Lower lobe of right lung (tissue), 2 donors: ENCODE results near the gene CDK5RAP3. TPM values are rescaled to one million over a fixed set of nuclear protein-coding genes. Genes with fewer than 3 reads are reported as not detected.

ENCODE experiments used
- ATAC-seq, 2 donors: fragments of 200-7000 bp; cut with Tn5 transposase; one replicate each; pipeline ENCODE4 v1.9.1; 2020 to 2022; ENCODE audit warnings: mild to moderate bottlenecking in 2 of 2, moderate library complexity in 2 of 2
- DNase-seq: peaks from one replicate; pipeline ENCODE4 v3.0.0-alpha.2; 2020
- H3K27ac ChIP-seq: fragments of 200-600 bp; one replicate; pipeline ENCODE4 v1.8.0; 2022
- H3K27me3 ChIP-seq: fragments of 200-600 bp; one replicate; pipeline ENCODE4 v1.8.0; 2022; ENCODE audit warnings: low read depth
- H3K36me3 ChIP-seq: fragments of 200-600 bp; one replicate; pipeline ENCODE4 v1.8.0; 2022; ENCODE audit warnings: mild to moderate bottlenecking
- H3K4me1 ChIP-seq: fragments of 200-600 bp; one replicate; pipeline ENCODE4 v1.8.0; 2022
- H3K4me3 ChIP-seq: fragments of 200-600 bp; one replicate; pipeline ENCODE4 v1.8.0; 2022; ENCODE audit warnings: mild to moderate bottlenecking
- H3K9me3 ChIP-seq: fragments of 200-600 bp; one replicate; pipeline ENCODE4 v1.8.0; 2022
- CTCF ChIP-seq: fragments of 200-600 bp; IDR thresholded peaks from one replicate; pipeline ENCODE4 v1.8.0; 2022; ENCODE audit warnings: antibody characterized with exemption, mild to moderate bottlenecking
- intact Hi-C: fragments of 100-400 bp; cut with DNase I; formaldehyde crosslinking; loops from one replicate; pipeline ENCODE4 v1.11.0; 2022
- total RNA-seq: library from RNA; stranded (reverse); fragmentation: NEBNext Ultra II Directional; extraction: Animal tissue kit (Norgen Biotek cat#: 25700); gene quantifications from one replicate; pipeline ENCODE4 v1.2.1, GENCODE V29; 2021
- donor health status: DM: no; HTN: yes; CAD: no; lungs with severe emphysema.

The CDK5RAP3 gene
- total RNA-seq, 1 donor from 2014 or later, result 161 TPM

DNA sequence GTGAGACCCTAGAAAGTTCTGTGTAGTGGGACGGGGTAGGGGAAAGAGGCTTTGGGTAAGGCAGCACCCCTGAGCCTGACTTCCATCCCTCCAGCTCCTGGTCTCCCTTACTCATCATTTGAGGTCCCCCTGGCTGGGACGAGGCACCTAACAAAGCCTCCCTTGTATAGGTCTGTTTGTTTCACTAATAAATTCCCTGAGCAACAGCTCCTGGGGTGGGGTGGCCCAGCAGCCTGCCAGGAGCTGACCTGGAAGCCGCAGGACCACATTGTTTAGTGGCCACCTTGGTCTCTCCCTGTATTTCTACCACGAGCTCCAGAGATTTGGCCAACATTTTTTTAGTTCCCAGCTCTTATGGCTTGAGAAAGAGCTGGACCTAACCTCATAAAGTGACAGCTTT lies 20.5 kb upstream of the CDK5RAP3 start:
- H3K27ac ChIP-seq, result peak overlapping the region; percentile 78

GRCh38 chr17:47952171-47953021 lies 18.5 kb upstream of the CDK5RAP3 start:
- H3K4me3 ChIP-seq, result peak overlapping the region; percentile 17
- no peak for DNase-seq
- intact Hi-C loops, result no loop called here
- TF ChIP-seq CTCF, result no peak
- peak; percentile 3 to 39 for ATAC-seq
- no peaks in the 10 kb centered on the region for H3K9me3 ChIP-seq
- H3K4me1 ChIP-seq, result peaks cover 50% of the 10 kb centered on the region
- H3K27ac ChIP-seq, result peak overlapping the region; percentile 85
- no peaks in the 10 kb centered on the region for H3K27me3 ChIP-seq
- peaks cover 15% of the 10 kb centered on the region for H3K36me3 ChIP-seq

More for the DNA sequence above, 20.5 kb upstream of the CDK5RAP3 start:
- DNase-seq (no peak), ATAC-seq (no peak)
- intact Hi-C loops, result no loop called here
- no peaks in the 10 kb centered on the region for H3K9me3 ChIP-seq
- peaks cover 68% of the 10 kb centered on the region for H3K4me1 ChIP-seq
- H3K27me3 ChIP-seq, result no peaks in the 10 kb centered on the region
- TF ChIP-seq CTCF, result no peak
- H3K36me3 ChIP-seq, result peaks cover 28% of the 10 kb centered on the region
- H3K4me3 ChIP-seq, result no peak overlapping the region

- intact Hi-C loops, result no loop called here
- Histone ChIP-seq H3K4me1 (peaks cover 40% of the 10 kb centered on the region), H3K27me3 (no peaks in the 10 kb centered on the region), H3K4me3 (peak overlapping the region; percentile 37), H3K9me3 (no peaks in the 10 kb centered on the region), H3K27ac (peak overlapping the region; percentile 85), H3K36me3 (peaks cover 6% of the 10 kb centered on the region)
- no peak for ATAC-seq
- no peak for TF ChIP-seq CTCF
- DNase-seq, result no peak
These were observed 17.0 kb upstream of the CDK5RAP3 start for GRCh38 chr17:47953909-47954308.

GRCh38 chr17:47955497-47956461 lies 15.1 kb upstream of the CDK5RAP3 start:
- no peak for TF ChIP-seq CTCF
- Histone ChIP-seq H3K36me3 (peaks cover 6% of the 10 kb centered on the region), H3K27ac (peak overlapping the region; percentile 85), H3K27me3 (no peaks in the 10 kb centered on the region), H3K4me3 (peak overlapping the region; percentile 61), H3K9me3 (no peaks in the 10 kb centered on the region), H3K4me1 (peaks cover 23% of the 10 kb centered on the region)
- ATAC-seq (peak; percentile 86 to 87), DNase-seq (peak; percentile 93)
- intact Hi-C loops, result no loop called here

GRCh38 chr17:47956791-47957590 lies 13.9 kb upstream of the CDK5RAP3 start:
- peak overlapping the region; percentile 85 for H3K27ac ChIP-seq
- no peak for TF ChIP-seq CTCF
- intact Hi-C loops, result no loop called here
- H3K27me3 ChIP-seq, result no peaks in the 10 kb centered on the region
- no peaks in the 10 kb centered on the region for H3K9me3 ChIP-seq
- peaks cover 6% of the 10 kb centered on the region for H3K36me3 ChIP-seq
- ATAC-seq, result peak; percentile 9 to 21
- H3K4me1 ChIP-seq, result peaks cover 16% of the 10 kb centered on the region
- H3K4me3 ChIP-seq, result peak overlapping the region; percentile 61
- no peak for DNase-seq
